Mucosa of stomach (tissue), 1 donor: Measurements from ENCODE around the gene ATP6V0D1.

Experiments used
- H3K27me3 ChIP-seq: one replicate; pipeline ENCODE4 v1.7.0; 2013; ENCODE audit warnings: mild to moderate bottlenecking, low read length; ENCODE audit not compliant: control insufficient read depth, insufficient read depth
- H3K36me3 ChIP-seq: one replicate; pipeline ENCODE4 v1.7.0; 2013; ENCODE audit warnings: low read length; ENCODE audit not compliant: control insufficient read depth, insufficient read depth
- H3K4me1 ChIP-seq: one replicate; pipeline ENCODE4 v1.7.0; 2013; ENCODE audit warnings: mild to moderate bottlenecking, low read length; ENCODE audit not compliant: control insufficient read depth, insufficient read depth
- H3K4me3 ChIP-seq: one replicate; pipeline ENCODE4 v1.7.0; 2013; ENCODE audit warnings: low read length
- H3K9ac ChIP-seq: one replicate; pipeline ENCODE4 v1.7.0; 2013; ENCODE audit warnings: mild to moderate bottlenecking, low read length, moderate library complexity
- H3K9me3 ChIP-seq: one replicate; pipeline ENCODE4 v1.7.0; 2013; ENCODE audit warnings: mild to moderate bottlenecking, low read length, moderate library complexity; ENCODE audit not compliant: control insufficient read depth
- donor health status: Pancreatic carcinoma.

The ATP6V0D1 gene

GRCh38 chr16:67480833-67481560 lies at the start of gene ATP6V0D1:
Gene ATP6V0D1 (minus strand): TSS chr16:67481157. CDS start chr16:67481086, 71 bp downstream.
- Histone ChIP-seq H3K27me3 (no peaks in the 10 kb centered on the region), H3K9me3 (no peaks in the 10 kb centered on the region), H3K4me1 (peaks cover 30% of the 10 kb centered on the region), H3K36me3 (no peaks in the 10 kb centered on the region), H3K4me3 (peak within 1 kb of the TSS; percentile 91), H3K9ac (peak within 1 kb of the TSS; percentile 91)

GRCh38 chr16:67530013-67530939 lies 49.3 kb upstream of the ATP6V0D1 start:
- no peaks in the 10 kb centered on the region for H3K36me3 ChIP-seq
- peaks cover 32% of the 10 kb centered on the region for H3K4me1 ChIP-seq
- H3K4me3 ChIP-seq, result peak overlapping the region; percentile 40
- H3K27me3 ChIP-seq, result peaks cover 19% of the 10 kb centered on the region
- H3K9me3 ChIP-seq, result no peaks in the 10 kb centered on the region
- peak overlapping the region; percentile 72 for H3K9ac ChIP-seq

- Histone ChIP-seq H3K9me3 (no peaks in the 10 kb centered on the region), H3K4me3 (peak overlapping the region; percentile 40), H3K36me3 (no peaks in the 10 kb centered on the region), H3K27me3 (peaks cover 19% of the 10 kb centered on the region), H3K9ac (peak overlapping the region; percentile 72), H3K4me1 (peaks cover 32% of the 10 kb centered on the region)
Measured at GRCh38 chr16:67529582-67530012, 48.6 kb upstream of the ATP6V0D1 start.

DNA sequence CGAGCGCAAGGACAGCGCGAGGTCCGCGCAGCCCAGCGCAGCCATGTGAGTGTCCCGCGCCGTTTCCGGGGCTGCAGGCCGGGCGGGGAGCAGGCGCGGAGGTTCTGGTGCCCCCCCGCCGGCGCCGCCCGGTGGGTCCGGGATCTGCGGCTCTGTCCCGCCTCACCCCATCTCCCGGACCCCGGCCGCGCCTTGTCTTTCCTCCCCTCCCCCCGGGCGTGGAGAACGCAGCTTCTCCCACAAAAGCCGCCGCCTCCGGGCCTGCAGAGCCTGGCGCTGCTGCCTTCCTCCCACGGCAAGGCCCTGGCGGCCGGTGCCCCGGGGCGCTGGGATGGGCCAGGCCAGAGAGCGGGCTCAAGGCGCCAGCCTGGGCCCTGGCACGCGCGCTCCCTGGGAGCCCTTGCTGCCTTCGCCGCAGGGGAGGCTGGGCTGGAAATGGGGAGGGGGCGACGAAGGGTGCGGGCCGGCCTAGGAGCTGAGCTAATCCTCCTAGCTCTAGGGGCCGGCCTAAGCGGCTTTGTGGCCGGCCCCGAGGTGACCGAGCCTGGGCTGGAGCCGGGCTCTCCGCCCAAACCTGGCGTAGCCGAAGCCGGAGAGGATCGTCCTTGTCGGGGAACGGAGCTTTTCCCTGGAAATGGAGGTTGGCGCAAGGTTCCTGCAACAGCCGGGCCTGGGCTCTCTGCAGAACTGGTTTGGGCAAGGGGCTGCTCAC lies 48.1 kb upstream of the ATP6V0D1 start:
- no peaks in the 10 kb centered on the region for H3K36me3 ChIP-seq
- H3K9ac ChIP-seq, result peak overlapping the region; percentile 72
- peaks cover 32% of the 10 kb centered on the region for H3K4me1 ChIP-seq
- peak overlapping the region; percentile 40 for H3K4me3 ChIP-seq
- no peaks in the 10 kb centered on the region for H3K9me3 ChIP-seq
- H3K27me3 ChIP-seq, result peaks cover 19% of the 10 kb centered on the region

DNA sequence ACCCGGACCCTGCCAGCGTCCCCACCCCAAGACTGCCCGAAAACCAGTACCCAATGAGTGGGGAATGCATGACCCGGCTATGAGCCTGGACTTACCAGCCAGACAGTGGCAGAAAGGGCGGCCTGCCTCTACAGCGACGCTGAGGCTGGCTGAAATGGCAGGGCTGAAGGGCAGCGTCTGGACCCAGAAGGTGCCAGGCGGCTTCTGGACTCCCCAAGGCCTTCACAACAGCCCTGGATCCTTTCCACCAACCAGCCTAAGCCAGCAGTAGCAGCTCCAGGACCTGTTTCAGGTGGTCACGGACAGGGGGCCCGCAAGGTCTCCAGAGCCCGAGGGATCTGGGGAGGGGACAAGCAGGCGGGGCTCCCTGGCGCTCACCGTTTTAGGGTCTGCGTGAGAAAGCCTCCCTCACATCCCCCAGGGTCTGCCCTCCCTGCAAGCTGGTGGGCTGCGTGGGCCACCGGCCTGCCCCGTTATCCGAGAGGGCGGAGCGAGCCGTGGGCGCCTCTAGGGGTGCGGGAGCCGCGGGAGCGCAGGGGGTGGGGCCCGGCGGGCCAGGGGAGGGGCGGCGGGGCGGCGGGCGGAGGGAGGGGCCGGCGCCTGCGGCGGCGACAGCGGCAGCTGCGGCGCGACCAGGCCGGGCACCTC lies 47.4 kb upstream of the ATP6V0D1 start, which contains the start of gene RIPOR1:
Gene RIPOR1, plus strand, starts transcription at position 608 of the 648 bp plus-strand sequence. CDS start 9,618 bp downstream, outside the sequence.
- Histone ChIP-seq H3K9ac (peak within 1 kb of the TSS; percentile 72), H3K4me1 (peaks cover 32% of the 10 kb centered on the region), H3K9me3 (no peaks in the 10 kb centered on the region), H3K27me3 (peaks cover 19% of the 10 kb centered on the region), H3K4me3 (peak within 1 kb of the TSS; percentile 40), H3K36me3 (no peaks in the 10 kb centered on the region)

DNA sequence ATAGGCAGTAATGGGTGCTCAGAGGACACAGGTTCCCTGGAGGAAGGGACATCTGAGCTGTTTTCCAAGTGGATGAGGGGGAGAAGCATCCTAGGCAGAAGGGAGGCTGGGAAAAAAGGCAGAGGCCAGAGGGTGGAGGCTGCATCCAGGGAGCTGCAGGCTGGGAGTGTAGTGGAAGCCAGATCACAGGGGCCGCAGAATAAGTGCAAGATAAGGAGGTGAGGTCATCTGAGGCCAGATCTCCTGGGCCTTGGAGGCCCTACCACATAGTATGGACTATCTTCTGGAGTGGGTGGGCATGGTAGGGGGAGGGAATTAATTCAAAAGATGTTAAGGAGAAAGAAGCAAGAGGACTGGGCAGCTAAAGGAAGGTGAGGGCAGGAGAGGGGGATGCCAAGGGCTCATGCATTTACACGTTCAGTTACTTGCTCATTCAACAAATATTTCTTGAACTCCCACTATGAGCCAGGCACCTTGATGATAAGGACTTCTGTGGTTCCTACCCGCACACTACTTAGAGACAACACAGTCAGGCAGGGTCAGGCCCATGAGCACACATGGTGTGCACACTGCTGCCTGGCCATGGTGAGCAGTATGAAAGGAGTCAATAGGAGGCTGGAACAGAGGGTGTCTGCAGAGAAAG lies 45.3 kb upstream of the ATP6V0D1 start:
- H3K27me3 ChIP-seq, result peaks cover 19% of the 10 kb centered on the region

GRCh38 chr16:67525176-67525860 lies 44.4 kb upstream of the ATP6V0D1 start:
- no peaks in the 10 kb centered on the region for H3K36me3 ChIP-seq
- no peak overlapping the region for H3K4me3 ChIP-seq
- H3K9me3 ChIP-seq, result no peaks in the 10 kb centered on the region
- peaks cover 28% of the 10 kb centered on the region for H3K4me1 ChIP-seq
- peaks cover 12% of the 10 kb centered on the region for H3K27me3 ChIP-seq
- no peak overlapping the region for H3K9ac ChIP-seq

More for the DNA sequence above, 45.3 kb upstream of the ATP6V0D1 start:
- H3K4me3 ChIP-seq, result no peak overlapping the region
- H3K4me1 ChIP-seq, result peaks cover 32% of the 10 kb centered on the region
- H3K36me3 ChIP-seq, result no peaks in the 10 kb centered on the region
- H3K9me3 ChIP-seq, result no peaks in the 10 kb centered on the region
- H3K9ac ChIP-seq, result no peak overlapping the region

DNA sequence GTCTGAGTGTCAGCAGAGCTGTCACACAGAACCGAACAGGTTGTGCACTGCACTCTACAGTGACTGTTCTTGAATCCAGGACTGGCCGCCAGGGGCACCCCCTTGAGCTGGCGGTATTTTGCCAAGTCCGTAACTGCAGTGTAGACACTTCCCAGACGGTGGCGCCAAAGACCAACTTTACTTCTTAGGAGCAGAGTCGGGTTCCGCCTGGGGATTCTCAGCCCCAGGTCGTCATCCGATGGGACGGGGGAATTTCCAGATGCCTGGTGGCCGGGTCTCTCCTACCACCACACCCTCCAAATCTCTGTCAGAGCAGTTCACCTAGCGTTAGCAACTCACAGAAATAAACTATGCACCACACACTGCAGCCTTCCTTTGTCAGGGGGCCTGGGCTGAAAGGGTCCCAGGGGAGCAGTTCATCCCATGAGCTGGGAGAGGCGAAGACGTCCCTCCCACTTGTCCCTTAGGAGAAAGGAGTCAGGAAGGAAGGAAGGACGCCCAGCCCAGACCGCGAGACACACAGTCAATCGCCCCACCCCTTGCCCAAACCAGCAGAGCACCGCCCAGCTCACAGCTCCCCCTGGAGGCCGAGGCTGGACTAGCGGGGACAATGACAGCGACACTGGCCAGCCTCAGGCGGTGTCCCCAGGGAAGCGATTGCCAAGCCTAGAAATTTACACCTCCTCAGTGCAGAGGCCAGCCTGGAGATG lies 40.3 kb upstream of the ATP6V0D1 start:
- Histone ChIP-seq H3K4me1 (peaks cover 10% of the 10 kb centered on the region), H3K36me3 (no peaks in the 10 kb centered on the region), H3K9me3 (no peaks in the 10 kb centered on the region), H3K27me3 (no peaks in the 10 kb centered on the region), H3K4me3 (peak overlapping the region; percentile 29), H3K9ac (peak overlapping the region; percentile 68)

DNA sequence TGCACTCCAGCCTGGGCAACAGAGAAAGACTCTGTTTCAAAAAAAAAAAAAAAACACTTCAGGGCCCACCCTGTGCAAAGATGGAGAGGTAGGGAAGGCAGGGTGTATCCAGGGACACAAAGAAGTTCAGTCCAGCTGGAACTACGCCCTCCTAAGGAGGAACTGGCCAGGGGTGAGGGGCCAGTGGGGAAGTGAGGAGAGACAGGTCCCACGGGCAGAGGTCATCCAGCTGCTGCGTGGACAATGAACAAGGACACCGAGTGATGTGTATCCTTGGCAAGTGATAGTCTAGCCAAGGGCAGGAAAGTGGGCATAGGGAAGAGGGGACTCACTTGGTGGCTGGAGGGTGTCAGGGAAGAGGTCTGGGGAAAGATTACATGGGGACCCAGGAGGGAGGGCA lies 38.3 kb upstream of the ATP6V0D1 start:
- no peaks in the 10 kb centered on the region for H3K36me3 ChIP-seq
- H3K9ac ChIP-seq, result no peak overlapping the region
- no peaks in the 10 kb centered on the region for H3K27me3 ChIP-seq
- H3K9me3 ChIP-seq, result no peaks in the 10 kb centered on the region
- H3K4me3 ChIP-seq, result no peak overlapping the region
- H3K4me1 ChIP-seq, result peaks cover 10% of the 10 kb centered on the region

DNA sequence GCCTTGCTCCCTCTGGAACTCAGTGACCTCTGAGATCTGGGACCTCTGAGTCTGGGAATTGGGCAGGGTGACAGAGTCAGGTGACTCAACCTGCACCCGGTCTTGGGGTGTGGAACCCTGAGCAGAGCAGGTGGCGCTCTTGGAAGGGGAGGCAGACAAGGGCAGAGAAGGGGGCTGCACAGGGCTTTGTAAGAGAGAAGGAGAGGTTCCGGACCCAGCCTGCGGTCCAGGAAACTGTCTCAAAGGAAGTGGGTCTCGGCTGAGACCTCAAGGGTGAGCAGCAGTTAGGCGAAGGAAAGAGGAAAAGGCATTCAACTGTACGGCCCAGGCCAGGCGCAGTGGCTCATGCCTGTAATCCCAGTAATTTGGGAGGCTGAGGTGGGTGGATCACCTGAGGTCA lies 37.7 kb upstream of the ATP6V0D1 start:
- Histone ChIP-seq H3K4me1 (peaks cover 10% of the 10 kb centered on the region), H3K9ac (no peak overlapping the region), H3K36me3 (no peaks in the 10 kb centered on the region), H3K4me3 (no peak overlapping the region), H3K27me3 (no peaks in the 10 kb centered on the region), H3K9me3 (no peaks in the 10 kb centered on the region)
